H9 (cell line): ENCODE data around the gene MEGF9. TPM values are rescaled to one million over a fixed set of nuclear protein-coding genes. Genes with fewer than 3 reads are reported as not detected.

Experiments used
- DNase-seq: peaks from one replicate; pipeline ENCODE4 v3.0.0-alpha.2; 2017
- H2AFZ ChIP-seq: one replicate; pipeline ENCODE4 v1.6.1; 2013; ENCODE audit warnings: mild to moderate bottlenecking, low read length, control low read depth, moderate library complexity
- H2AK5ac ChIP-seq: 2 replicates; pipeline ENCODE4 v1.6.1; 2013; ENCODE audit warnings: low read length, control low read depth, mixed read lengths; ENCODE audit not compliant: insufficient read length
- H2BK120ac ChIP-seq: one replicate; pipeline ENCODE4 v1.6.1; 2013; ENCODE audit warnings: low read depth, mild to moderate bottlenecking, low read length, control low read depth, inconsistent platforms; ENCODE audit not compliant: poor library complexity, severe bottlenecking
- H2BK12ac ChIP-seq: 2 replicates; pipeline ENCODE4 v1.6.1; 2013; ENCODE audit warnings: low read length, control low read depth, mixed read lengths, low read depth; ENCODE audit not compliant: insufficient read length
- H2BK15ac ChIP-seq: 2 replicates; pipeline ENCODE4 v1.6.1; 2013; ENCODE audit warnings: low read depth, low read length, control low read depth
- H2BK20ac ChIP-seq: one replicate; pipeline ENCODE4 v1.6.1; 2013; ENCODE audit warnings: low read depth, mild to moderate bottlenecking, low read length, control low read depth, inconsistent platforms; ENCODE audit not compliant: poor library complexity, severe bottlenecking
- H2BK5ac ChIP-seq: 2 replicates; pipeline ENCODE4 v1.6.1; 2013; ENCODE audit warnings: low read length, control low read depth, mixed read lengths; ENCODE audit not compliant: insufficient read length
- H3K14ac ChIP-seq: 2 replicates; pipeline ENCODE4 v1.6.1; 2013; ENCODE audit warnings: low read length, control low read depth; ENCODE audit not compliant: insufficient read depth
- H3K18ac ChIP-seq: 2 replicates; pipeline ENCODE4 v1.6.1; 2013; ENCODE audit warnings: low read depth, mild to moderate bottlenecking, mixed read lengths, low read length, control low read depth; ENCODE audit not compliant: insufficient read length
- H3K23ac ChIP-seq: 2 replicates; pipeline ENCODE4 v1.6.1; 2013; ENCODE audit warnings: low read length, control low read depth, mixed read lengths, low read depth; ENCODE audit not compliant: insufficient read length
- H3K23me2 ChIP-seq: 2 replicates; pipeline ENCODE4 v1.6.1; 2013; ENCODE audit warnings: low read depth, mild to moderate bottlenecking, mixed read lengths, low read length, control low read depth; ENCODE audit not compliant: insufficient read length, poor library complexity, severe bottlenecking
- H3K27ac ChIP-seq: 2 replicates; pipeline ENCODE4 v1.5.1; 2013; ENCODE audit warnings: low read length, control low read depth, mixed read lengths, low read depth; ENCODE audit not compliant: insufficient read length
- H3K27me3 ChIP-seq: 2 replicates; pipeline ENCODE4 v1.6.1; 2013; ENCODE audit warnings: low read length, control low read depth, inconsistent platforms; ENCODE audit not compliant: insufficient read depth
- H3K4ac ChIP-seq: 2 replicates; pipeline ENCODE4 v1.6.1; 2013; ENCODE audit warnings: low read depth, mild to moderate bottlenecking, control low read depth, inconsistent platforms, low read length, moderate library complexity
- H3K4me1 ChIP-seq: 2 replicates; pipeline ENCODE4 v1.6.1; 2013; ENCODE audit warnings: low read length, control low read depth, inconsistent platforms; ENCODE audit not compliant: insufficient read depth
- H3K4me2 ChIP-seq: 2 replicates; pipeline ENCODE4 v1.6.1; 2013; ENCODE audit warnings: low read length, control low read depth, mixed read lengths; ENCODE audit not compliant: insufficient read length, insufficient read depth
- H3K56ac ChIP-seq: 2 replicates; pipeline ENCODE4 v1.6.1; 2013; ENCODE audit warnings: low read depth, mild to moderate bottlenecking, mixed read lengths, low read length, control low read depth; ENCODE audit not compliant: insufficient read length
- H3K79me1 ChIP-seq: 2 replicates; pipeline ENCODE4 v1.6.1; 2013; ENCODE audit warnings: low read depth, mild to moderate bottlenecking, moderate library complexity, low read length, control low read depth, inconsistent platforms; ENCODE audit not compliant: insufficient read depth, poor library complexity, severe bottlenecking
- H3K79me2 ChIP-seq: 2 replicates; pipeline ENCODE4 v1.6.1; 2013; ENCODE audit warnings: low read length, control low read depth, inconsistent platforms; ENCODE audit not compliant: insufficient read depth
- H3K9ac ChIP-seq: 2 replicates; pipeline ENCODE4 v1.6.1; 2013; ENCODE audit warnings: low read length, control low read depth, mixed read lengths; ENCODE audit not compliant: insufficient read length; ENCODE audit errors: extremely low read depth
- H3K9me3 ChIP-seq: one replicate; pipeline ENCODE4 v1.6.1; 2013; ENCODE audit warnings: low read depth, low read length, inconsistent platforms; ENCODE audit not compliant: control insufficient read depth
- H3T11ph ChIP-seq: one replicate; pipeline ENCODE4 v1.6.1; 2013; ENCODE audit warnings: mild to moderate bottlenecking, low read length, control low read depth, inconsistent platforms
- H4K20me1 ChIP-seq: one replicate; pipeline ENCODE4 v1.6.1; 2013; ENCODE audit not compliant: control insufficient read depth, insufficient read length, insufficient read depth
- H4K5ac ChIP-seq: 2 replicates; pipeline ENCODE4 v1.6.1; 2013; ENCODE audit warnings: low read depth, mild to moderate bottlenecking, mixed read lengths, low read length, control low read depth; ENCODE audit not compliant: insufficient read length
- H4K8ac ChIP-seq: replicated peaks from 2 replicates; pipeline ENCODE4 v1.6.1; 2013; ENCODE audit warnings: low read length, control low read depth, mixed read lengths, low read depth; ENCODE audit not compliant: insufficient read length
- H4K91ac ChIP-seq: 2 replicates; pipeline ENCODE4 v1.6.1; 2013; ENCODE audit warnings: low read depth, mild to moderate bottlenecking, moderate library complexity, mixed read lengths, low read length, control low read depth; ENCODE audit not compliant: insufficient read length
- H3K27ac Mint-ChIP-seq, 3 experiments: 2 replicates in 2 of 3; 3 replicates in 1 of 3; pipeline ENCODE4 v1.8.0; 2020 to 2021; ENCODE audit warnings: mixed read lengths in 3 of 3, mild to moderate bottlenecking in 1 of 3, moderate library complexity in 1 of 3
- H3K27me3 Mint-ChIP-seq: 2 replicates; pipeline ENCODE4 v1.8.0; 2021; ENCODE audit warnings: low read depth, mild to moderate bottlenecking, moderate library complexity, mixed read lengths
- H3K36me3 Mint-ChIP-seq, 3 experiments: 2 replicates in 2 of 3; 3 replicates in 1 of 3; pipeline ENCODE4 v1.8.0; 2020 to 2021; ENCODE audit warnings: low read depth in 3 of 3, mixed read lengths in 3 of 3; ENCODE audit not compliant: insufficient read depth in 1 of 3
- H3K4me1 Mint-ChIP-seq, 2 experiments: 2 replicates each; pipeline ENCODE4 v1.8.0; 2020; ENCODE audit warnings: mixed read lengths in 2 of 2
- H3K4me3 Mint-ChIP-seq, 2 experiments: 2 replicates in 1 of 2; 3 replicates in 1 of 2; pipeline ENCODE4 v1.8.0; 2020 to 2021; ENCODE audit warnings: mild to moderate bottlenecking in 2 of 2, mixed read lengths in 2 of 2, moderate library complexity in 1 of 2
- H3K9me3 Mint-ChIP-seq, 2 experiments: 2 replicates in 1 of 2; 3 replicates in 1 of 2; pipeline ENCODE4 v1.8.0; 2020; ENCODE audit warnings: mild to moderate bottlenecking in 2 of 2, mixed read lengths in 2 of 2, moderate library complexity in 1 of 2
- CTCF ChIP-seq: fragments of 200-600 bp; sonication (generic); conservative IDR thresholded peaks from 3 replicates; pipeline ENCODE4 v1.8.0; 2021; ENCODE audit warnings: antibody characterized with exemption, mild to moderate bottlenecking
- WGBS: extraction: QIAGEN DNeasy Blood & Tissue Kit; methylation state at CpG from one replicate; pipeline ENCODE4 v1.1.7; 2013; ENCODE audit warnings: missing lambda C conversion rate, low lambda C conversion rate, mixed read lengths; ENCODE audit not compliant: insufficient read length; ENCODE audit errors: extremely low coverage; 5-methylcytosine and 5-hydroxymethylcytosine counted together
- total RNA-seq: library from RNA; stranded (reverse); gene quantifications from 2 replicates; pipeline ENCODE4 v1.2.1, GENCODE V29; 2021

MEGF9 gene
- total RNA-seq, 1 experiment from 2014 or later = 0.94 TPM

- Histone ChIP-seq H4K20me1 (no peaks in the 10 kb centered on the region), H3K23me2 (no peaks in the 10 kb centered on the region), H4K5ac (no peak overlapping the region), H3K9ac (no peak overlapping the region), H3K4me2 (no peak overlapping the region), H3K4ac (no peak overlapping the region), H2BK12ac (no peak overlapping the region), H2BK120ac (no peak overlapping the region), H2BK20ac (no peak overlapping the region), H3K18ac (no peak overlapping the region), H2BK15ac (no peak overlapping the region), H3K27ac (no peak overlapping the region), H3K23ac (no peak overlapping the region), H2AFZ (no peak overlapping the region), H3T11ph (no peak overlapping the region), H4K91ac (no peak overlapping the region), H2BK5ac (no peak overlapping the region), H4K8ac (no peak overlapping the region), H2AK5ac (no peak overlapping the region), H3K9me3 (no peaks in the 10 kb centered on the region), H3K4me1 (no peaks in the 10 kb centered on the region), H3K27me3 (no peaks in the 10 kb centered on the region), H3K79me1 (no peaks in the 10 kb centered on the region), H3K79me2 (no peaks in the 10 kb centered on the region), H3K14ac (no peak overlapping the region), H3K56ac (no peak overlapping the region)
- DNase-seq = no peak
- Mint-ChIP-seq H3K4me3 (no peak overlapping the region), H3K36me3 (no peaks in the 10 kb centered on the region), H3K27me3 (no peaks in the 10 kb centered on the region), H3K9me3 (no peaks in the 10 kb centered on the region; a peak in 1 of 5 replicates), H3K4me1 (no peaks in the 10 kb centered on the region), H3K27ac (no peak overlapping the region)
- WGBS = no CpG with 5 or more reads among the region's 2 CpGs
- no peak for TF ChIP-seq CTCF
Measured at GRCh38 chr9:120659676-120660075, 54.6 kb downstream of the MEGF9 start.
